ENCODE measurements around the gene MAD1L1. TPM values are rescaled to one million over a fixed set of nuclear protein-coding genes. Genes with fewer than 3 reads are reported as not detected.

Gene MAD1L1
- total and polyA plus RNA-seq, 3 donors from 2014 or later: 63.1 to 149 (median 94.6) TPM

DNA sequence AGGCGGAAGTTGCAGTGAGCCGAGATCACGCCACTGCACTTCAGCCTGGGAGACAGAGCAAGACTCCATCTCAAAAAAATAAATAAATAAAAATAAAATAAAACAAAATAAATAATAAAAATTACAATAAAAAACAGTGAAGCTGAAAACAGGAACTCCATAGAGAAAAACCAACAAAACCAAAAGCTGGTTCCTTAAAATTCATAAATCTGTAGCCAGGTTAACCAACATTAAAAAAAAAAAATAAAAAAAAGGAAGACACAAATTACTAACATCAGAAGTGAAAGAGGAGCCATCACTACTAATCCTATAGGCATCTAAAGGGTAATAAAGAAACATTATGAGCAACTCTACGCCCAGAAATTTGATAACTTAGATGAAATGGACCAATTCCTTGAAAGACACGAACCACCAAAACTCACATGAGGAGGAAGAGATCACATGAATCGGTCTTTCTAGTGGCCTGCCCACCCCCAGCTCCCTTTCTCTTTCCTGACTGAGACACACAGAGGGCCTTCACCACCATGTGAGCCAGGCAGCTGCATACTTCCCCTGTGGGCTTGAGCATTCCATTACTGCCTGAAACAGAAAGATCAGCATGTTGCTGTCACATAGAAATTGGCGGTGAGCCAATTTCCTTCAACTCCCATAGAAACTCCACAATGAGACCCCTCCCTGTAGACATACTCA, 208.7 kb downstream of the MAD1L1 start:
- WGBS, 2 donors: 91% methylated on average over 7 of the region's 7 CpGs
- no peak overlapping the region for H3K27ac ChIP-seq
- no peaks in the 10 kb centered on the region for H3K27me3 ChIP-seq
- no peaks in the 10 kb centered on the region for H3K9me3 ChIP-seq
- no peak for DNase-seq
- H3K36me3 ChIP-seq (ENCODE audit: low read depth, missing control alignments): no peaks in the 10 kb centered on the region
- intact Hi-C loops (cut with DNase I; ENCODE audit: low total_unique reads): no loop called here
- TF ChIP-seq POLR2A (IDR thresholded peaks at IDR 0.05): no peak
- no peak for TF ChIP-seq CTCF (IDR thresholded peaks at IDR 0.05)
- H3K4me1 ChIP-seq: peaks cover 2% of the 10 kb centered on the region
- H3K4me3 ChIP-seq: no peak overlapping the region

DNA sequence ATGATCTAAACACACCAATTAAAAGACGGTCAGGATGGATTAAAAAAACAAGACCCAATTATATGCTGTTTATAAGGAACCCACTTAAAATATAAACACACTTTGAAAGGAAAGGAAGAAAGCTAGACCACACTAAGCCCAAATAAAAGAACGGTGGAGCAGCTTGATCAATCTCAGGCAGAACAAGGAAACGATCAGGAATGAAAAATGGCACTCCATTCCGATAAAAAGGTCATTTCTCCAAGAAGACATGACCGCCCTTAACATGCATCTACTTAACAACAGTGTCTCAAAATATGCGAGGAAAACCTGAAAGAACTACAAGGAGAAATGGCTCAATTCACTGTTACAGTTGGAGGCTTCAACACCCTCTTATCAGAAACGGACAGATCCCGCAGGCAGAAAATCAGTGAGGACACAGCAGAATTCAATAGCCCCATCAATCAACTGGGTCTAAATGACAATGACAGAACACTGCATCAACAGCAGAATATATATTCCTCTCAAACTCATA, 210.0 kb downstream of the MAD1L1 start:
- WGBS, 2 donors: 91 to 96% methylated on average over 8 of the region's 8 CpGs
- H3K27ac ChIP-seq: no peak overlapping the region
- intact Hi-C loops (cut with DNase I; ENCODE audit: low total_unique reads): no loop called here
- no peak for DNase-seq
- TF ChIP-seq CTCF (IDR thresholded peaks at IDR 0.05): no peak
- no peak for TF ChIP-seq POLR2A (IDR thresholded peaks at IDR 0.05)
- no peaks in the 10 kb centered on the region for H3K36me3 ChIP-seq (ENCODE audit: low read depth, missing control alignments)
- no peaks in the 10 kb centered on the region for H3K9me3 ChIP-seq
- H3K4me3 ChIP-seq: no peak overlapping the region
- H3K27me3 ChIP-seq: no peaks in the 10 kb centered on the region
- peaks cover 13% of the 10 kb centered on the region for H3K4me1 ChIP-seq

GRCh38 chr7:2022021-2022409, 210.7 kb downstream of the MAD1L1 start:
- H3K9me3 ChIP-seq: no peaks in the 10 kb centered on the region
- no peak for TF ChIP-seq POLR2A (IDR thresholded peaks at IDR 0.05)
- no peak for TF ChIP-seq CTCF (IDR thresholded peaks at IDR 0.05)
- peaks cover 13% of the 10 kb centered on the region for H3K4me1 ChIP-seq
- 96% methylated on average over 9 of the region's 9 CpGs for WGBS, 2 donors
- no peak overlapping the region for H3K27ac ChIP-seq
- no peaks in the 10 kb centered on the region for H3K36me3 ChIP-seq (ENCODE audit: low read depth, missing control alignments)
- DNase-seq: no peak
- no peak overlapping the region for H3K4me3 ChIP-seq
- intact Hi-C loops (cut with DNase I; ENCODE audit: low total_unique reads): no loop called here
- H3K27me3 ChIP-seq: no peaks in the 10 kb centered on the region

GRCh38 chr7:2019711-2020511, 212.8 kb downstream of the MAD1L1 start:
- Histone ChIP-seq H3K27ac (no peak overlapping the region), H3K27me3 (no peaks in the 10 kb centered on the region), H3K9me3 (no peaks in the 10 kb centered on the region), H3K4me3 (no peak overlapping the region), H3K4me1 (peaks cover 13% of the 10 kb centered on the region), H3K36me3 (ENCODE audit: low read depth, missing control alignments) (no peaks in the 10 kb centered on the region)
- DNase-seq: no peak
- TF ChIP-seq CTCF (IDR thresholded peaks at IDR 0.05) (no peak), POLR2A (IDR thresholded peaks at IDR 0.05) (no peak)
- intact Hi-C loops (cut with DNase I; ENCODE audit: low total_unique reads): no loop called here
- WGBS, 2 donors: 82 to 85% methylated on average over 17 to 43 of the region's 43 CpGs
